ENCODE measurements around the gene ELN.
A peak's percentile ranks its signal among the peaks of the same experiment; 100 is the strongest.

ELN gene

DNA sequence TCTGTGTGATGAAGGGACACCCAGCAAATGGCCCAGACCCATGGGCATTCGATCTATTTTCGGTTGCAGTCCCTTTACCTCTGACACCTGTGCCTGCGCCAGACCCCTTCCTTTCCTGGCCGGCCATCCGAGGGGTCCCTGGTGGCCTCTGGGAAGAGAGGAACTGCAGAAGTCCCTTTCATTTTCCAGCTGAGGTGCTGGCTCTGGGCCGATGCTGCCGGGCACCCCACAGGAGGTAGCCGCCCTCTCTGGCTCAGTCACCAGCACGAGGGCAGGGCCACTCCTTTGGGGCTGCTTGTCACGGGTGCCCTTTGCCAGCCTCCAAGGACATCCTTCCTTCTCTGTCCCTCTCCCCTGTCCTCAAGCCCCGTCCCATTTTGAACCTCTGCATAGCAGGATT lies 4.2 kb upstream of the ELN start:
- no peak for DNase-seq (ENCODE audit: low read depth)

DNA sequence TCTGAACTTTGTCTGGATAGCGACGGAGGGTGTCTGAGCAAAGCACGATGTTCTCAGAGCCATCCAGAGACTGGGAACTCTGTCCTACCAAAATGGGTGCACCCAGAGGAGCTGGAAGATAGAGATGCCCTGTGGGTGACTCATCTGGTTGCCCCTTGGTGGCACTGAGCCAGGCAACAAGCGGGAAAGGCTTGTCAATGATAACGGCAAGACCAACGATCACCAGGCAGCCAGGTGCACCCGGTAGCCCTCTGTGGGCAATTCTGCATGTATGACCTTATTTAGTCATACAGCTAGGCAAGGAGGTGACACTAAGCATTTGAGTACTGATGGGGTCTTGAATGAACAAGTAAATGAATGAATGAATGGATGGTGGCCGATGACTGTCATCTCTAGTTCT lies 2.8 kb upstream of the ELN start:
- DNase-seq (ENCODE audit: low read depth) = no peak

- DNase-seq (ENCODE audit: low read depth) = no peak
Observed at GRCh38 chr7:74025730-74026129, 2.2 kb upstream of the ELN start.

DNA sequence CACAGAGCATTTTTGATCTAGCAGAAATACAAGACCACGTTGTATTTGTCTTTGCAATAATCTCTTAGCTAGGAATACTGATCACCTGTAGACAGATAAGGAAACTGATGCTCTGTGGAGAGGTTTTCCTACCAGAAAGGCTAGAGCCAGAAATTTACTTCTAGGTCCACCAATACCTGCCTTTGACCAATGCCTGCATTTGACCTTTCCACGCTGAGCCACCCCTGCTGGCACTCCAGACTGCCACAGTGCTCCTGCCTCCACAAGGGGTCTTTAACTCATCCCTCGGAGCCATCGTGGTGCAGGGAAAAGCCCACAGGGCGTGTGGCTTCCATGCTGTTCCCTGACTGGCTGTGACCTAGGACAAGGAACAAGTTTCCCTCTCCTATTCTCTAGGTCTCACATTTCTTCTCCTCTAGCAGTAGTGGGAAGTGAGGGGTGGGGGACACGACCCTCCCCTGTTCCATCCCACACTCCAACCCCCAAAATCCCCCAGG lies 1.5 kb upstream of the ELN start:
- DNase-seq (ENCODE audit: low read depth) = no peak

DNA sequence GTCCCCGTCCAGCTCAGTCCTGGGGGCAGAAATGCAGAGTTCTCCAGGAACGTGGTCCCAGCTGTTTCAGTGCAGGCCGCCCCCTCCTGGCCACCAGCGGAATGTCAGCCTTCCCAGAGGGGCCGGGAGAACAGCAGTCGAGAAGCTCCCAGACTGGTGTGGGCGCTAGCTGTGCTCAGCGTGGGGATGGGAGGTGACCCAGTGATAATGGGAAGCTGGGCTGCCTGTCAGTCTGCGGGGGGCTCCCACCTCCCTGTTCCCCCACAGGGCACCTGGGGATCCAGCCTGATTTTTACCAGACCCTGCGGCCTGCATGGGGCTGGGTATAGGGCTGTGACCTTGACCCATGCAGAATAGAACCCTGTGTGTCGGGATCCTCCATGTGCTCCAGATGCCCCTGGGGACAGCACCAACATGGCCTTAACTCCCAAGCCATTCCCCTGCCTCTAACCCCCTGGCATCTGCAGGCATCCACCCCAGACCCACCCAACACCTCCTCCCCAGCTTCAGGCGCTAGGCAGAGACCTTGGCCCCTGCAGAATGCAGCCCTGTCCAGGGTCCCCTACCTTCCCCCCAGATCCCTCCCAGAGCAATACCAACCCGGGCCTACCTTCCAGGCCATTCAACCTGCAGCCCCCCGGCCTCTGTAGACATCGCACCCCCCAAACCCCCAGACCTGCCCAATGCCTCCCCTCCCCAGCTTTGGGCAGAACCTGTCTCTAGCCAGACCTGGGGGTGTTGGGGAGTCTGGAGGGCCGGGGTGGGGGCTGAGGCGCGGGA lies 880 bp upstream of the ELN start:
- peak; percentile 24 for DNase-seq (ENCODE audit: low read depth)

DNA sequence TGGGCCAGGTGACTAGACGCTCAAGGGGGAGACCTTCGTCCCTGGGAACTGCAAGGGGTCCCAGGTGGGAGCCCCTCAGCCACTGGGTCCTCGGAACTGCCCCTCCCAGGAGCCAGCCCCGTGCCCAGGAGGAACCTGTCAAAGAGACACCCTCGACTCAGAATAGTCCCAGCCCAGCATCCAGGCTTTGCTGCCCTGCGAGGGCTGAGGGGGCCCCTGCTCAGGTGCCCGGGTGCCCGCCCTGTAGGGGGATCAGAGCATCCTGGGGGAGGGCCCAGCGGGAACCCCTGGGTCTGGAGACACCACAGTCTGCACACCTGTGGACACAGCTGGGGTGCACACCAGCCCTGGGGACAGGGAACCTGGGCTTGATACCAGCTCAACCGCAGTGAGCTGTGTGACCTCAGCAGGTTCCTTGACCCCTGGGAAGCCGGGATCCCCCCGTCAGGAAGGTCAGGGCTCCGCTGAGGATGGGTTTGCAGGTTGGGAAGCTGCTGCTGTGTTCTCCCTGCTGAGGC lies 407 bp downstream of the ELN start:
- DNase-seq (ENCODE audit: low read depth) = no peak

- no peak for DNase-seq (ENCODE audit: low read depth)
Observed at GRCh38 chr7:74029089-74029785, 1.3 kb downstream of the ELN start.

- DNase-seq (ENCODE audit: low read depth) = no peak
Observed at GRCh38 chr7:74029991-74030415, 2.0 kb downstream of the ELN start.

DNA sequence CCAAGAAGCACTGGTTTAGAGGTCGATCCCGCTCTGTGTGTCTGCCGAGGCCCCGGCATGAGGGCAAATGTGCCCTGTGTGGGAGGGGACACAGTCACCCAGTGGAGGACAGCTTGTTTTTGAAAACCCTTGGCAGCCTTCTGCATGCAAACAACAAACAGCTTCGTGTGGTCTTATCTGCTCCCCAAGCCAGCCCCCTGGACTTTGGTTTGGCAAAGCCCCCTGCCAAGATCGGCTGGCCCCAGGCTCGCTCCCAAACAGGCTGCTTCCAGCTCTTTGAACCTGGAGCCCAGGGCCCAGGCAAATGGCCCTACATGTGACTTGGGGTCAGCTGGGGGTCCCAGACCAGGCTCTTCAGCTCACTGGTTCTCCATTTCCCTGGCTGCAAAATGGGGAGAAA lies 2.9 kb downstream of the ELN start:
- no peak for DNase-seq (ENCODE audit: low read depth)

DNA sequence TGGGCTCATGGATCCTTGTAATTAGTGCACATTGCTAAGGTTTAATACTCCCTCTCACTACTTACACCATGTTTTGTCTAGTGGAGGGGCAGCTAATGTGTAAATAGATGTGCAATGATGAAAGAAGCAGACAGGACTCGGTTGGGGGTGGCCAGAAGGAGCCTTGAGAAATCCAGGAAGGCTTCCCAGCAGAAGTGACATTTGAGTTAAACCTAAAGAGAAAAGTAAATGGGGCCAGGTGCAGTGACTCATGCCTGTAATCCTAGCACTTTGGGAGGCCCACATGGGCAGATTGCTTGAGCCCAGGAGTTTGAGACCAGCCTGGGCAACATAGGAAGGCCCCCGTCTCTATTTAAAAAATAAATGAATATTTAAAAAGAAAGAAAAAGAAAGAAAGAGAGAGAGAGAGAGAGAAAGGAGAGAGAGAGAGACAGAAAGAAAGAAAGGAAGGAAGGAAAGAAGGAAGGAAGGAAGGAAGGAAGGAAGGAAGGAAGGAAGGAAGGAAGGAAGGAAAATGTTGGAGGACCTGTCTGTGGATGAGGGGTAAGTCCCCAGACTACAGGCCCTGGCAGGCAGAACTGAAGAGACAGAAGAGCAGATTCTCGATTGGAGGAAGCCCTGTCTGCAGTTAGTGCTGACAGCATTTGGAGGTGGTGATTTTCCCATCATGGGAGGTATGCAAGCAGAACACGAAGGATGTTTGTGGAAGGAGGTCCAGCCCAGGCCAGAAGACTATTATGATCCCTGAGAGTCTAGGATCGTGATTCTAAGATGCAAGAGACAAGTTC lies 3.6 kb downstream of the ELN start:
- no peak for DNase-seq (ENCODE audit: low read depth)

DNA sequence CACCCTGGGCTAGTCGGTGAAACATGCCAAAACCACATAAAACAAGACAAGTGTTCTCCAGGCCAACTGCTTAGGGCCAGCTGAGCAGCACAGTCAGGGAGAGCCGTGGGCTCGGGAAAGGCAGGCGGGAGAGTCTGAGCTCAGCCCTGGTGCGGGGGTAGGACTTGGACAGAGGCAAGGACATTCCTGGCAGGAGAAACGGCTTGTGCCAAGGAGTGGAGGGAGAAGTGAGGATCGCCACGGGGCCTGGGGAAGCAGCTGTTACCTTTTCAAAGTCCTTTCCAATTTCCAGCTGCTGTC lies 4.2 kb downstream of the ELN start:
- no peak for DNase-seq (ENCODE audit: low read depth)

- DNase-seq (ENCODE audit: low read depth) = no peak
Observed at GRCh38 chr7:74032624-74033371, 4.8 kb downstream of the ELN start.

DNA sequence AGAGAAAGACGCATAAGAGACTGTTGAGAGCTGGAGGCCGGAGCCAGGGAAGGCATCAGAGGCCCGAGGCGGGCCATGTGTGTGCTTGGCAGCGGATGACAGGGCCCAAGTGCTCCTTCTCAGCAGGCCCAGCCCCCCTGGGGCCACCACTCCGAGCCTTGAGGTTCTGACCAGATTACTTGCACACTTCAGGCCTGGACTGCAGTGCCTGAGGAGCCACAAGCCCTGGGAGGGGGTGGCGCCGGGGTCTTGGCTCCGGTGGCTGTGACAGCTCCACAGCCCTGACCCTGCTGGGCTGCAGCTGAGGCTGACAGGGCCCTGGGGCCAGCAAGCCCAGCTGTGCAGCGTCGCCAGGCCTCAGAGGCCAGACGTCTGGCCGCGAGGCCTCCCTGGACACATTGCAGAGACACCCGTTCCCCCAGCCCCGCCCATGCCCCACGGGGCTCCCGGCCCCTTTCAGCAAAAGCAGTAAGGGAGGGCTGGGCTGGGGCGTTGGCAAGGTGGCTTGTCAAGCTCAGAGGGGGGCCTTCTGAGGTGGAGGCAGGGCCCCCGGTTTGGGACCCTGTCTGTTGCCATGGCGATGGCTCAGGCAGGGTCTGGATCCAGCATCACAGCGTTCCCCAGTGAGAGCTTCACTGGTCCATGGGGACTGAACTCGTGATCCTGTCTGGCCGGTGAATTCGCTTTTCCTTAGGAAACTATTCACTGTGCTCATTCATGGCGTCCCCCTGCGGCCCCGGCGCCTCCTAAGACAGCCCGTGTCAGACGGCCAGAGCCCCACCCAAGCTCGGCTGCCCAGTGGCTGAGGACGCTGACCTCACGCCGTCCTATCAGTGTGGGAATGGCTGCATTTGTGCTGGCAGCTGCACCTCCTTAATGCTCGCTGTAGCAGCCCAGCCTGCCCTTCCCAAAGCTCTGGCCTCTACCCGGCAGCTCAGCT lies 5.7 kb downstream of the ELN start:
- no peak for DNase-seq (ENCODE audit: low read depth)

GRCh38 chr7:74037609-74038008 lies 9.6 kb downstream of the ELN start:
- DNase-seq (ENCODE audit: low read depth) = no peak

- no peak for DNase-seq (ENCODE audit: low read depth)
Observed at GRCh38 chr7:74038194-74038961, 10.4 kb downstream of the ELN start.

- no peak for DNase-seq (ENCODE audit: low read depth)
Observed at GRCh38 chr7:74039337-74039736, 11.4 kb downstream of the ELN start.

DNA sequence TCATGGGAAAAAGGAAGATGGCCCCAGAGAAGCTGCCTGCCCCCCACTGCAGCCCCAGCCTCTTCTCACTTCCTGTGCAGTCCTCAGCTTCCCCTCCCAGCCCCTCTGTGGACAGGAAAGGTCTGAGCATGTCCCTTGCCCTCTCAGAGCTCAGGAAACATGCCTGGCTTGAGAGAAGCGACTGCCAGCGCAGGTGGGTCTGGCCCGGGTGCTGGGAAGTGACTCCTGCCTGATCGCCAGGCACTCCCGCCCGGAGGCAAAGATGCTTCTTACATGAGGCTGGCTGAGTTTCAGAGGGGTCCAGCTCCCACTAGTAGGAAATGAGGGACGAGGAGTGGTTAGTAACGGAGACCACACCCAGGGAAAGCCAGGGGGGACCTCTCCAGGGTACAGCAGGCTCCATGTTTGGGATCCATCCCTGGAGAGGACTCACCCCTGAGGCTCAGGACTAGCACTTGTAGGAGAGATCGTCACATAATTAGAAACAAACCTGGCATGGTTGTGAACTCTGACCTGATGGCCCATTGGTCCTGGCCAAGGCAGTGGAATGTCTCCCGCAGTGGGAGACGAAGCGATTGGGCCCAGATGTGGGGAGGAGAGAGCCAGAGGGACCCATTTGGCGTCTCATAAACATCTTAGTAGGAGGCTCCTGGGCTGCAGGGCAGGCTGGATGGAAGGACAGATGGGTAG lies 12.3 kb downstream of the ELN start:
- DNase-seq (ENCODE audit: low read depth) = no peak

DNA sequence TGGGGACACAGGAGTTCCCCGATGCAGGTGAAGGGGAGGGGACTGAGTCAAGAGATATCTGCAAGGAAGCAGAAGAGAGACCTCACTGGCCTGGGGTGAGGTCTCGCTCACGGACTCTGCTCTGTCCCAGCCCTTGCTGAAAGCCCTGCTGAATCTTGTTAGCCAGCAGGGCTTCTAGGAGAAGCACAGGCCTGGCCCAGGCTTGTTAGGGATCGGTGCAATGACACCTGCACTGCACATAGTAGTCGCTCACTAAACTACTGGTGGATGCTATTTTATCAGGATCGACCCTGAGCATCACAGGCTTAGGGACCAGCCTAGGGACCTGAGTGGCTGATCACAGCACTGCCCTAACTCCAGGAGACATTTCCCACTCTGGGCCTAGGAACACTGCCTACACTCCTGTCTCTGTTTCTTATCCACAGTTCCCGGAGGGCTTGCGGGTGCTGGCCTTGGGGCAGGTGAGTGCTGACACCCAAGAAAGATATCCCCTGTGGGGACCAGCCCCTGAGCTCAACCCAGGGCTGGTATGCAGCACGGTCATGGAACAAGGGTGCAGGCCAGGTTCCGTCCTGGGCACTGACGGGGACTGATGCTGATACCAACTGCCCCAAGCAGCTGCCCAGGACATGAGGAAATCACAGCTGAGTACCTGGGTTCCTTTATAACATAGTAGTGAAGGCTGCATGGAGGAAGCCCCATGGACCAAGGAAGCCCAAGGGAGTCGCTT lies 13.0 kb downstream of the ELN start:
- no peak for DNase-seq (ENCODE audit: low read depth)
